PC-9 (cell line): Measurements from ENCODE around the gene FFAR3.

Experiments used
- CTCF ChIP-seq: fragments of 200-600 bp; sonication (generic); conservative IDR thresholded peaks from 2 replicates; pipeline ENCODE4 v1.6.1; 2017; ENCODE audit warnings: mixed run types, antibody characterized with exemption, mild to moderate bottlenecking, moderate library complexity
- EZH2 ChIP-seq: fragments of 200-600 bp; sonication (generic); IDR thresholded peaks from 2 replicates; pipeline ENCODE4 v1.8.0; 2017; ENCODE audit warnings: antibody characterized with exemption, low read depth

GRCh38 chr19:35341006-35341405 lies 17.3 kb upstream of the FFAR3 start:
- TF ChIP-seq CTCF, result no peak
- no peak for TF ChIP-seq EZH2
